AML-193 (cell line): Measurements from ENCODE around the gene SIRT4.

Experiments used
- DNase-seq, 2 experiments: peaks; one replicate each; lab custom pipeline; 2025; lab: John Stamatoyannopoulos, UW

SIRT4 gene

GRCh38 chr12:120301962-120302815, at the start of gene SIRT4:
TSS of gene SIRT4 (plus strand) at chr12:120302321. CDS start at chr12:120303562, 1,241 bp downstream.
- DNase-seq: peak; percentile 92 to 95

- peak; percentile 38 to 44 for DNase-seq
Observed at GRCh38 chr12:120253313-120253712, 48.8 kb upstream of the SIRT4 start.

DNA sequence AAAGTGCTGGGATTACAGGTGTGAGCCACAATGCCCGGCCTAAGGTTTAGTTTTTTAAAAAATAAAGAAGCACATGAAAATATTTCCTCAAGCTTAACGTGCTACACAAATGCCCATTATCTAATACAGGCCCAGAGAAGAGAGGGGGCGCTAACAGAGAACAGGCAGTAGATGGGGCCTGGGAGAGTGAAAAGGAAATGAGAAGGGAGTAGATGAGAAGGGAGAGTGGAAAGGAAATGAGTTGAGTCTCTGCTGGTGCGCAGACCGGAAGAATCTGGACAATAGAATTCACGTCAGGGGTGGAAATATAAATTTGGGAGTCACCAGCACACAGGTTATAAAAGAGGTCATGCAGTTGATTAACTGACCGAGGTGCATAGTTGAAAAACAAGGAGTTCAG, 47.3 kb upstream of the SIRT4 start:
- no peak for DNase-seq

GRCh38 chr12:120257041-120257821, 44.9 kb upstream of the SIRT4 start:
- DNase-seq: no peak

DNA sequence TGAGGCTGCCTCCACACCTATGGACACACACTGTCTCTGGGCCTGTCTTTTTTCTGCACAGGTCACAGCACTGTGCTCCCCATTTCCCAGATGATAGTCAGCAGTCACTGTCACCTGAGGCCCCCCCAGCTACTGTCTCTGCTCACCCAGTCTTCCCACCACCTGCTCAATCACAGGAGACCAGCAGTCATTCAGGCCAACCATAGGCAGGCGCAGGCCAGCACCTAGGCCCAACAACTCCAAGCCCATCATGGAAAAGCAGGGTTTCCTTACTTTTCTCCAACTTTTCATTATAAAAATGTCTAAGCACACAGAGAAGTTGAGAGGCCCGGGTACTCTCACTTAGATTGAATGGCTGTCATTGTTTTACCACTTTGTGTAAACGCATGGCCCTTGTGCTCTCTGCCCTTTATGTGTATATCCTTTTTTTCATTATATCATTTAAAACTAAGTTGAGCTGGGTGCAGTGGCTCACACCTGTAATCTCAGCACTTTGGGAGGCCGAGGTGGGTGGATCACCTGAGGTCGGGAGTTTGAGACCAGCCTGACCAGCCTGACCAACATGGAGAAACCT, 43.7 kb upstream of the SIRT4 start:
- no peak for DNase-seq

GRCh38 chr12:120259418-120260202, 42.5 kb upstream of the SIRT4 start:
- no peak for DNase-seq

DNA sequence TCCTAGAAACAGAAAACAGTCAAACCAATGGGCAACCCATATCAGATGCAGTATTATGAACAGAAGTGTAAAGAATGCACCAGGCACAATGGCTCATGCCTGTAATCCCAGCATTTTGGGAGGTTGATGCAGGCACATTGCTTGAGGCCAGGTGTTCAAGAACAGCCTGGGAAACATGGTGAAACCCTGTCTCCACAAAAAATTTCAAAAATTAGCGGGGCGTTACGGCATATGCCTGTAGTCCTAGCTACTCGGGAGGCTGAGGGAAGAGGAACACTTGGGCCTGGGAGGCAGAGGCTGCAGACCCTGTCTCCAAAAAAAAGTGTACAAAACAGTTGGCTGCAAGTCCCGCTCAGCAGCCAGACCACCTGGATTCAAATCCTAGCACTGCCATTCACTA, 41.5 kb upstream of the SIRT4 start:
- DNase-seq: no peak

- no peak for DNase-seq
Observed at GRCh38 chr12:120261951-120262851, 39.9 kb upstream of the SIRT4 start.

DNA sequence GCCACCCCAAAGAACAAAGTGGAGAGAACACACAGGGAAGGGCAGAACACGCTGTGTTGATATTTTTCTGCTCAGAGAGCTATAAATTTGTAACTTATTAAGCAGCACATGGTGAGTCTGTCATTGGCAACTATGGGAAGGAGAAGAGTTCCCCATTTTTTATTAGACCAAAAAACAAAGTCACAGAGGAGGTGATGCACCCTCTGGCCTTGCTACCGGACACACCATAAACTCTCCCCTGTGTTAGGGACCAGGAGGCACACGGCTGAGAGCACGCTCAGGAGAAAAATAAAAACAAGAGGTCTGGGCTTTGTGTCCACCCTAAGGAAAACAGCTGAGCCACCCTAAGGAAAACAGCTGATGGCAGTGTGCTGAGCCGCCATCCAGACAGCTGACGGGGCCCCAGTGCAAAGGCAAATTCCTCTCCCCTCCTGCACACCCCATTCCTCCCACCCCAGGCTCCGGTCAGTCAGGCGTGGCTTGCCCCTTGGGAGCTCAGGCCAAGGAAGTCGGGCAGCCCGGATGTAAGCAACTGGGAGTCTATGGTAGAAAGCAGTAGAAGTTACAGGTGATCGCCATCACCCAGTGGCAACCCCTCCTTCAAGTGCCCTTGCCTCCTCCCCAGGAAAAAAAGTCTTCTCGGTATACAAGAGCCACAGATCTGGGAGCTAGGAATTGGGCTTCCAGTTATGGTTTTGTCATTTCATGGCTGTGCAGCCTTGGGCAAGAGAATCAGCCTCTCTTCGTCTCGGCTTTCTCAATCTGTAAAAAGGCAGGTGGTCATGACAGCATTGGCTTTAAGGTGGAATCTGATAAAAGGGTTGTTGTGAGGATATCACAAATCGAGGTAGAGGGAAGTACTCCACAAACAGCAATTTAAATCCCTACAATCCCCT, 39.0 kb upstream of the SIRT4 start:
- peak; percentile 16 to 20 for DNase-seq

DNA sequence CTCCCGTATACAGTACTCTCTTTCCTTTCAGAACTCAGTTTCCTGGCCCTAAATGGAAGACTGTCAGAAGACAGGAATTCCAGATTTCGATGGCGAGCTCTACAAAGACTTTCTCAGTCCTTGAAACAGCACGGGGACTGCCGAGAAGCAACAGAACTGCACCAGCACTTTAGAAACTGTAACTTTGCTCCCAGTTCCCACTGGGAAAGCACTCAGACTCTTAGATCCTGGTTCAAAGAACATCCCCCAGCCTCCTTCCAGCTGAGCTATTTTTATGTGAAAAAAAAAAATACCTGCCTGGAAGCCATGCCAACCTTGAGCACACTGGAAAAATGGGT, 38.4 kb upstream of the SIRT4 start:
- DNase-seq: no peak

- no peak for DNase-seq
Observed at GRCh38 chr12:120264086-120264903, 37.8 kb upstream of the SIRT4 start.

DNA sequence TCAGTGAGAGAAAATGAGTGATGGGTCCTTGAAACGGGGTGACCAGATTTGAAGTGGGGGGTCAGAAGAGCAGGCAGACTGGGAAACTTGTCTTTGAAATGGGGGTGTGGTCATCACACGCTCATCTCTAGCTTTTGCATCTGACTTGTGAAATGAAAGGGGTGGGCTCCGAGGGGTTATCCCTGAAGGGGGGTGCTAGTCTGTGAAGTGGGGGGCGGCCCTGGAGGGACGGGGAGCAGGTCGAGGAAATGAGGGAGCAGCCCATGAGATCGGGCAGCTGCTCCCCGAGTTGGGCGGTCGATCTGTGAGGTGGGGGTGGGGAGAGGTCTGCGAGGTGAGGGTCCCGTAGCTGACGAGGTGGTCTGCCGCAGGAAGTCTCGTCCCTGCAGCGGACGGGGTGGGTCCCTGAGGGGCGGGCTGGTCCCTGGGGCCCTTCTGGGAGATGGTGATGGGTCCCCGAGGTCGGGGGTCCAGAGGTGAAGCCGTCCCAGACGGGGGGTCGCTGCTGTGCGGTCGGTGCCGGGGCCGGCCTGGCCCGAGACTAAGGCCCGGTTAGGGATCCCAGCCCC, 37.1 kb upstream of the SIRT4 start:
- no peak for DNase-seq

GRCh38 chr12:120265473-120266179, 36.5 kb upstream of the SIRT4 start, which contains the start of gene PXN:
TSS of gene PXN (minus strand) at chr12:120265730. CDS start at chr12:120265629, 101 bp downstream.
- peak; percentile 55 to 77 for DNase-seq

GRCh38 chr12:120266180-120266870, 35.8 kb upstream of the SIRT4 start:
- DNase-seq: no peak

- no peak for DNase-seq
Observed at GRCh38 chr12:120267736-120268135, 34.4 kb upstream of the SIRT4 start.

DNA sequence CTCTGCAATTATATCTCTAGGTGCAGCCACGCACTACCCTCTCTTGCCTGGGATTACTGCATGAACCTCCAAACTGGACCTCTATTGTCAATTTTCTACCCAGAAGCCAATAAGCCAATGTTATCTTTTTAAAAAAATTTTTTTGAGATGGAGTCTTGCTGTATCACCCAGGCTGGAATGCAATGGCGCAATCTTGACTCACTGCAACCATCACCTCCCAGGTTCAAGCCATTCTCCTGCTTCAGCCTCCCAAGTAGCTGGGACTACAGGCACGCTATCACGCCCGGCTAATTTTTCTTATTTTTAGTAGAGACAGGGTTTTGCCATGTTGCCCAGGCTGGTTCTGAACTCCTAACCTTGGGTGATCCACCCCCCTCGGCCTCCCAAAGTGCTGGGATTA, 25.4 kb upstream of the SIRT4 start:
- DNase-seq: no peak
